ENCODE results near the gene ZCCHC3. TPM values are rescaled to one million over a fixed set of nuclear protein-coding genes. Genes with fewer than 3 reads are reported as not detected.
"Not testable (repeated sequence)": the region's sequence is repeated elsewhere in the genome, so short reads cannot be mapped to it uniquely, and the experiment has no call there.

The ZCCHC3 gene
- polyA plus RNA-seq, 2 of the 4 experiments (the other 2 are of a cell fraction): 17.4 to 17.7 TPM

DNA sequence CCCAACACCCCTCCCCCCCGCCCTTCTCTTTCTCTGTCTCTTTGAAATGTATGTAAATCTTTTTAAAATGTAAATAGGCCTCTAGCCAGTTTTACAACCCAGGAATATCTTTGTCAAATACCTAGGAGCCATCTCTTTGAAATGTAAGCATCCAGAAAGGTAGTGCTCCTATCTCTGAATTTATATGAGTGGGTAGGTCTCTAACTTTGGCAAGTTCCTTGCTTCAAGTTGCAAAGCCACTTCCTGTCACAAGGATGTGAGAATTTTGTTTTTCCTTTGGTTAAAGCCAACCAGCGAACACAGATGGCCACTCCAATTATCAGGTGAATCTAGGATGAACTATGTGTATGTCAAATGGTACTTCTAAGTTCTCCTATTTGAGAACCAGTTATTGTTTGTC is 46.0 kb upstream of the ZCCHC3 start:
- whole genome bisulfite sequencing (ENCODE audit: missing lambda C conversion rate): 24% methylated on average over 2 of the region's 2 CpGs
- Histone ChIP-seq H3K4me2 (no peak overlapping the region), H3K4me1 (no peaks in the 10 kb centered on the region), H3K27ac (no peak overlapping the region), H3K4me3 (no peak overlapping the region), H3K9me3 (peaks cover 5% of the 10 kb centered on the region; the same call in 2 of the 3 replicates)
- ATAC-seq (no peak), FAIRE-seq (peak; percentile 46), DNase-seq (ENCODE audit: low read depth in 1 of 2, low spot score in 1 of 2) (no peak)
- TF ChIP-seq, protein P1, sequence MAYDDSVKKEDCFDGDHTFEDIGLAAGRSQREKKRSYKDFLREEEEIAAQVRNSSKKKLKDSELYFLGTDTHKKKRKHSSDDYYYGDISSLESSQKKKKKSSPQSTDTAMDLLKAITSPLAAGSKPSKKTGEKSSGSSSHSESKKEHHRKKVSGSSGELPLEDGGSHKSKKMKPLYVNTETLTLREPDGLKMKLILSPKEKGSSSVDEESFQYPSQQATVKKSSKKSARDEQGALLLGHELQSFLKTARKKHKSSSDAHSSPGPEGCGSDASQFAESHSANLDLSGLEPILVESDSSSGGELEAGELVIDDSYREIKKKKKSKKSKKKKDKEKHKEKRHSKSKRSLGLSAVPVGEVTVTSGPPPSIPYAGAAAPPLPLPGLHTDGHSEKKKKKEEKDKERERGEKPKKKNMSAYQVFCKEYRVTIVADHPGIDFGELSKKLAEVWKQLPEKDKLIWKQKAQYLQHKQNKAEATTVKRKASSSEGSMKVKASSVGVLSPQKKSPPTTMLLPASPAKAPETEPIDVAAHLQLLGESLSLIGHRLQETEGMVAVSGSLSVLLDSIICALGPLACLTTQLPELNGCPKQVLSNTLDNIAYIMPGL (CRISPR knock-in tag; IDR thresholded peaks at IDR 0.05; ENCODE audit: borderline replicate concordance): no peak
- TF ChIP-seq HOXB5 (CRISPR knock-in tag; IDR thresholded peaks at IDR 0.05) (no peak), PHF8 (IDR thresholded peaks at IDR 0.05; ENCODE audit: borderline replicate concordance, low read depth) (no peak), RNF2 (IDR thresholded peaks at IDR 0.05; ENCODE audit: borderline replicate concordance, low read depth) (no peak), EP300 (IDR thresholded peaks at IDR 0.05) (no peak), ZNF302 (CRISPR knock-in tag; IDR thresholded peaks at IDR 0.05) (no peak), FOSL2 (IDR thresholded peaks at IDR 0.05) (no peak), FOSL2 (CRISPR knock-in tag; IDR thresholded peaks at IDR 0.05) (no peak), SREBF2 (IDR thresholded peaks at IDR 0.05) (no peak), BHLHE40 (IDR thresholded peaks at IDR 0.05; ENCODE audit: low read depth, low read length) (no peak), JUN (IDR thresholded peaks at IDR 0.05) (no peak), NR3C1 (IDR thresholded peaks at IDR 0.05) (no peak), RAD21 (conservative IDR thresholded peaks at IDR 0.05 in 1 of 2, IDR thresholded peaks at IDR 0.05 in 1 of 2) (no peak), HOXB13 (CRISPR knock-in tag; IDR thresholded peaks at IDR 0.05; ENCODE audit: low read depth) (no peak), HEYL (CRISPR knock-in tag; IDR thresholded peaks at IDR 0.05) (no peak), HDAC2 (IDR thresholded peaks at IDR 0.05) (no peak), ESRRA (IDR thresholded peaks at IDR 0.05; ENCODE audit: borderline replicate concordance, low read length) (no peak)
- TF ChIP-seq, protein P2, sequence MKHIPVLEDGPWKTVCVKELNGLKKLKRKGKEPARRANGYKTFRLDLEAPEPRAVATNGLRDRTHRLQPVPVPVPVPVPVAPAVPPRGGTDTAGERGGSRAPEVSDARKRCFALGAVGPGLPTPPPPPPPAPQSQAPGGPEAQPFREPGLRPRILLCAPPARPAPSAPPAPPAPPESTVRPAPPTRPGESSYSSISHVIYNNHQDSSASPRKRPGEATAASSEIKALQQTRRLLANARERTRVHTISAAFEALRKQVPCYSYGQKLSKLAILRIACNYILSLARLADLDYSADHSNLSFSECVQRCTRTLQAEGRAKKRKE (CRISPR knock-in tag; IDR thresholded peaks at IDR 0.05; ENCODE audit: low read depth): no peak
- TF ChIP-seq, protein P3, sequence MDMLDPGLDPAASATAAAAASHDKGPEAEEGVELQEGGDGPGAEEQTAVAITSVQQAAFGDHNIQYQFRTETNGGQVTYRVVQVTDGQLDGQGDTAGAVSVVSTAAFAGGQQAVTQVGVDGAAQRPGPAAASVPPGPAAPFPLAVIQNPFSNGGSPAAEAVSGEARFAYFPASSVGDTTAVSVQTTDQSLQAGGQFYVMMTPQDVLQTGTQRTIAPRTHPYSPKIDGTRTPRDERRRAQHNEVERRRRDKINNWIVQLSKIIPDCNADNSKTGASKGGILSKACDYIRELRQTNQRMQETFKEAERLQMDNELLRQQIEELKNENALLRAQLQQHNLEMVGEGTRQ (IDR thresholded peaks at IDR 0.05): no peak
- TF ChIP-seq, protein P4, sequence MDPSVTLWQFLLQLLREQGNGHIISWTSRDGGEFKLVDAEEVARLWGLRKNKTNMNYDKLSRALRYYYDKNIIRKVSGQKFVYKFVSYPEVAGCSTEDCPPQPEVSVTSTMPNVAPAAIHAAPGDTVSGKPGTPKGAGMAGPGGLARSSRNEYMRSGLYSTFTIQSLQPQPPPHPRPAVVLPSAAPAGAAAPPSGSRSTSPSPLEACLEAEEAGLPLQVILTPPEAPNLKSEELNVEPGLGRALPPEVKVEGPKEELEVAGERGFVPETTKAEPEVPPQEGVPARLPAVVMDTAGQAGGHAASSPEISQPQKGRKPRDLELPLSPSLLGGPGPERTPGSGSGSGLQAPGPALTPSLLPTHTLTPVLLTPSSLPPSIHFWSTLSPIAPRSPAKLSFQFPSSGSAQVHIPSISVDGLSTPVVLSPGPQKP (IDR thresholded peaks at IDR 0.05; ENCODE audit: low read depth, low read length): no peak
- TF ChIP-seq, protein P5, sequence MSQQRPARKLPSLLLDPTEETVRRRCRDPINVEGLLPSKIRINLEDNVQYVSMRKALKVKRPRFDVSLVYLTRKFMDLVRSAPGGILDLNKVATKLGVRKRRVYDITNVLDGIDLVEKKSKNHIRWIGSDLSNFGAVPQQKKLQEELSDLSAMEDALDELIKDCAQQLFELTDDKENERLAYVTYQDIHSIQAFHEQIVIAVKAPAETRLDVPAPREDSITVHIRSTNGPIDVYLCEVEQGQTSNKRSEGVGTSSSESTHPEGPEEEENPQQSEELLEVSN (IDR thresholded peaks at IDR 0.05; ENCODE audit: borderline replicate concordance, low read depth): no peak
- ChIA-PET CTCF (no interaction called here), POLR2A (no interaction called here)

DNA sequence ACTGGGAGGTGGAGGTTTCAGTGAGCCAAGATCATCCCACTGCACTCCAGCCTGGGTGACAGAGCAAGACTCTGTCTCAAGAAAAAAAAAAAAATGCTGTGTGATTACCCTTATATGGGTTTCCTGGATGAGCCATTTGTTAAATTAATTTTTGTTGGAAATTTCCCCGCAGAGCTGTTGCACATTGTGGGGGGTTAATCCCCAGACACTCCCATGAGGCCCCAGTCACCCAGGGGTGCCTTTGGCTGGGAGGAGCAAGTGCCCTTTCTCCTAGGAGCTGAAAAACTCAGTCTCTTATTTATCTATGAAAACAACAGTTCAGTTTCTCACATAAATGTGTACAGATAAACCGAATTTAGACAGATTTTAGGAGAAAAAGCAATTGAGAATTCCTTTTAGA is 44.6 kb upstream of the ZCCHC3 start:
- no peak for FAIRE-seq
- peaks cover 5% of the 10 kb centered on the region; the same call in 2 of the 3 replicates for H3K9me3 ChIP-seq
- no peaks in the 10 kb centered on the region for H3K4me1 ChIP-seq
- H3K27ac ChIP-seq: no peak overlapping the region
- DNase-seq (ENCODE audit: low read depth in 1 of 2, low spot score in 1 of 2): no peak
- H3K4me3 ChIP-seq: no peak overlapping the region
- TF ChIP-seq RFX5 (IDR thresholded peaks at IDR 0.05) (no peak), CBX2 (IDR thresholded peaks at IDR 0.05; ENCODE audit: borderline replicate concordance, low read depth) (no peak), POLR2AphosphoS2 (conservative IDR thresholded peaks at IDR 0.05; ENCODE audit: low read length) (no peak), CBX8 (IDR thresholded peaks at IDR 0.05) (no peak), NR3C1 (IDR thresholded peaks at IDR 0.05) (no peak), EP300 (IDR thresholded peaks at IDR 0.05) (no peak)
- TF ChIP-seq, protein P4 (IDR thresholded peaks at IDR 0.05; ENCODE audit: low read depth, low read length): no peak
- 27% methylated on average over 2 of the region's 2 CpGs for WGBS (ENCODE audit: missing lambda C conversion rate)
- H3K4me2 ChIP-seq: no peak overlapping the region
- CTCF ChIA-PET: interaction anchor here (0.7 to 2.4 kb wide), 2 partner anchors 13 to 33 kb away, joined by 3 to 9 read pairs; no protein-coding TSS in a partner anchor
- POLR2A ChIA-PET: no interaction called here
- no peak for ATAC-seq

DNA sequence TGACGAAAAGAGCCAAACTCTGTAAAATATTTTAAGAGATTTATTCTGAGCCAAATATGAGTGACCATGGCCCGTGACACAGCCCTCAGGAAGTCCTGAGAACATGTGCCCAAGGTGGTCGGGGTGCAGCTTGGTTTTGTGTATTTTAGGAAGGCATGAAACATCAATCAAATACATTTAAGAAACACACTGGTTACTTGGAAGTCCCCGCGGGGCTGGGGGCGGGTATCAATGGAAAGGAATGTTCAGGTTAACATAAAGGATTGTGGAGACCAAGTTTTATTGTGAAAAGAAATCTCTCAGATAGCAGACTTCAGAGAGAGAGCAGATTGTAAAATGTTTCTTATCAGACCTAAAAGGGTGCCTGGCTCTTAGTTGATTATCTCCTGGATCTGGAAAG is 43.9 kb upstream of the ZCCHC3 start:
- POLR2A ChIA-PET: not testable (repeated sequence)

More for the DNA sequence above, 43.9 kb upstream of the ZCCHC3 start:
- CTCF ChIA-PET: interaction anchor here (2.4 kb wide), 1 partner anchor 13 kb away, joined by 9 read pairs; no protein-coding TSS in a partner anchor
- not testable (repeated sequence) for FAIRE-seq; H3K4me1 ChIP-seq; ATAC-seq; H3K4me2 ChIP-seq; DNase-seq (ENCODE audit: low read depth in 1 of 2, low spot score in 1 of 2); H3K9me3 ChIP-seq; H3K4me3 ChIP-seq; H3K27ac ChIP-seq
- 36% methylated on average over 6 of the region's 6 CpGs for WGBS (ENCODE audit: missing lambda C conversion rate)
